ENCODE data around the gene PDK1. TPM values are rescaled to one million over a fixed set of nuclear protein-coding genes. Genes with fewer than 3 reads are reported as not detected.
"Not testable (repeated sequence)": the region's sequence is repeated elsewhere in the genome, so short reads cannot be mapped to it uniquely, and the experiment has no call there.

Gene PDK1
- total RNA-seq, 1 experiment from 2014 or later: 130 TPM

DNA sequence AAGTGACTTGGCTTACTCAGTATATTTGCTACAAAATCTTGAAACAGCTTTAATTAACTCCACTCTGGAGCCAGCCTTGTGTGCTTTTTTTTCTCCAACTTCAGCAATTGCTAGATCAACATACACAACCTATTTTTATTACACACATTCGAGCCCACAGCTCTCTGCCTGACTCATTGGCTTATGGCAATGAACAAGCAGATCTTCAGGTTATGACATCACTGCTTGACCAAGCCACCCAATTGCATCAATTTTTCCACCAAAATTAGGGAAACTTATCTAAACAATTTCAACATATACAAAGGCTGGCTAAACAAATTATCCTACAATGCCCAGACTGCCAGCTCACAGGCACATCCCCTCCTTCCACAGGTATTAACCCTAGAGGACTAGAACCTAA lies 39.6 kb upstream of the PDK1 start:
- no peaks in the 10 kb centered on the region for H4K20me1 ChIP-seq (ENCODE audit: insufficient read depth, low read depth, low read length)
- no peaks in the 10 kb centered on the region for H3K27me3 ChIP-seq (ENCODE audit: low read length)
- H3K9ac ChIP-seq (ENCODE audit: low read length): no peak overlapping the region
- no peak overlapping the region for H2AFZ ChIP-seq (ENCODE audit: low read length)
- H3K4me1 ChIP-seq (ENCODE audit: low read length): peaks cover under 1% of the 10 kb centered on the region
- H3K4me3 ChIP-seq (ENCODE audit: low read length): no peak overlapping the region
- no peak overlapping the region for H3K27ac ChIP-seq (ENCODE audit: low read length)
- H3K9me3 ChIP-seq (ENCODE audit: low read length): peaks cover 33% of the 10 kb centered on the region
- peaks cover 20% of the 10 kb centered on the region; the same call in 1 of the 2 replicates for H3K36me3 ChIP-seq (ENCODE audit: insufficient read depth, low read length)
- no peaks in the 10 kb centered on the region; the same call in 1 of the 2 replicates for H3K79me2 ChIP-seq (ENCODE audit: low read length)
- no peaks in the 10 kb centered on the region for H3K9me2 ChIP-seq (replicated peaks; ENCODE audit: insufficient read depth, low read length)
- no peak overlapping the region for H3K4me2 ChIP-seq (ENCODE audit: low read depth, low read length, poor library complexity, severe bottlenecking)
- no peak for DNase-seq

DNA sequence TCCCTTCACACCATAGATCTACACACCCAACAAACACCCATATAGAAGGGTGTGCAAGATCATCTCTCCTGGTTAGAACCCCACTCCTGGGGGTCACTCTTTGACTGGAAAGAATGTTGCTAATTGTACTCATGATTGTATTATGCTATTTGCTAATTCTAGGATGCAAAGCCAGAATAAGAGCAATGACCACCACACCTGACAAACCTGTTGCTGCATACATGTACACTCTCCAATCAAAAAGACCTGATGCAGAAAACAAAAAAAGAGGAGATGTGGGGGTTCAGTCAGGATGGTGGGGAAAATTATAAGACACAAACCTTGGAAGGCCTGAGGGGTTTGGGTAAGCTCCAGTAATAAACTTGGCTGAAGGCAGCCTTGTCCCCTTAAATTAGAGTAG lies 36.9 kb upstream of the PDK1 start:
- H3K27ac ChIP-seq (ENCODE audit: low read length): no peak overlapping the region
- no peak overlapping the region for H3K4me3 ChIP-seq (ENCODE audit: low read length)
- peaks cover 14% of the 10 kb centered on the region for H3K9me3 ChIP-seq (ENCODE audit: low read length)

DNA sequence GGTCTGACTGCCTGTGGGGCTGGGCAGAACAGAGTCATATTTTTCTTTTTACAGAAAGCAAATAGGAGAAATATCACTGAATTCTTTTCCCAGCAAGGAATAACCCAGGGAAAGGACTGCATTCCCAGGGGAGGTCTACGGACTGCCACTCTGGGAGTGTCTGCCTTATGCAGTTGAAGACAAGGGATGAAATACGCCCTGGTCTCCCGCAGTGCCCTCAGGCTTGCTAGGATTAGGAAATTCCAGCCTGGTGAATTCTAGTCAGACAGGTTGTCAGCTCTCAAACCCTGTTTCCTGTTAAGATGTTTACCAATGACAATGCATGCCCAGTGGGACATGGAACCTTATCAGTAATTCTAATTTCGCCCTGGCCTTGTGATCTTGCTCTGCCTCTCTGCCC lies 30.3 kb upstream of the PDK1 start:
- Histone ChIP-seq H3K4me1 (ENCODE audit: low read length) (no peaks in the 10 kb centered on the region), H3K9ac (ENCODE audit: low read length) (no peak overlapping the region), H3K4me3 (ENCODE audit: low read length) (no peak overlapping the region), H3K4me2 (ENCODE audit: low read depth, low read length, poor library complexity, severe bottlenecking) (no peak overlapping the region), H3K9me3 (ENCODE audit: low read length) (no peaks in the 10 kb centered on the region; the same call in 1 of the 2 replicates), H3K9me2 (replicated peaks; ENCODE audit: insufficient read depth, low read length) (no peaks in the 10 kb centered on the region), H3K27ac (ENCODE audit: low read length) (no peak overlapping the region), H3K27me3 (ENCODE audit: low read length) (no peaks in the 10 kb centered on the region), H4K20me1 (ENCODE audit: insufficient read depth, low read depth, low read length) (no peaks in the 10 kb centered on the region), H3K79me2 (ENCODE audit: low read length) (no peaks in the 10 kb centered on the region), H2AFZ (ENCODE audit: low read length) (no peak overlapping the region), H3K36me3 (ENCODE audit: insufficient read depth, low read length) (peaks cover 7% of the 10 kb centered on the region)
- no peak for DNase-seq

More for the DNA sequence above, 36.9 kb upstream of the PDK1 start:
- H3K4me2 ChIP-seq (ENCODE audit: low read depth, low read length, poor library complexity, severe bottlenecking): no peak overlapping the region
- no peak overlapping the region for H2AFZ ChIP-seq (ENCODE audit: low read length)
- DNase-seq: no peak
- no peaks in the 10 kb centered on the region; the same call in 1 of the 2 replicates for H3K79me2 ChIP-seq (ENCODE audit: low read length)
- no peaks in the 10 kb centered on the region for H3K27me3 ChIP-seq (ENCODE audit: low read length)
- H3K36me3 ChIP-seq (ENCODE audit: insufficient read depth, low read length): peaks cover 6% of the 10 kb centered on the region; the same call in 1 of the 2 replicates
- H3K9ac ChIP-seq (ENCODE audit: low read length): no peak overlapping the region
- no peaks in the 10 kb centered on the region for H3K9me2 ChIP-seq (replicated peaks; ENCODE audit: insufficient read depth, low read length)
- H4K20me1 ChIP-seq (ENCODE audit: insufficient read depth, low read depth, low read length): no peaks in the 10 kb centered on the region
- no peaks in the 10 kb centered on the region for H3K4me1 ChIP-seq (ENCODE audit: low read length)

DNA sequence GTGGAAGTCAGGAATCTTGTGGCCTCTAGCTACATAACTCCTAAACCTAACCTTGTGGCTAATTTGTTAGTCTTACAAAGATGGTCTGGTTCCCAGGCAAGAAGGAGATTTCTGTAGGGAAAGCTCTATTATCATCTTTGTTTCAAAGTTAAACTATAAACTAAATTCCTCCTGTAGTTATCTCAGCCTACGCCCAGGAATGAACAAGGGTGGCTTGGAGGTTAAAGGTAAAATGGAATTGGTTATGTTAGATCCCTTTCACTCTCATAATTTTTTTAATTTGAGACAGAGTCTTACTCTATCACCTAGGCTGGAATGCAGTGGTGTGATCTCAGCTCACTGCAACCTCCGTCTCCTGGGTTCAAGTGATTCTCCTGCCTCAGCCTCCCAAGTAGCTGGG lies 24.6 kb upstream of the PDK1 start:
- no peaks in the 10 kb centered on the region for H3K27me3 ChIP-seq (ENCODE audit: low read length)
- H3K4me2 ChIP-seq (ENCODE audit: low read depth, low read length, poor library complexity, severe bottlenecking): no peak overlapping the region
- H3K36me3 ChIP-seq (ENCODE audit: insufficient read depth, low read length): peaks cover 15% of the 10 kb centered on the region
- peaks cover 7% of the 10 kb centered on the region for H3K4me1 ChIP-seq (ENCODE audit: low read length)
- no peaks in the 10 kb centered on the region for H3K9me2 ChIP-seq (replicated peaks; ENCODE audit: insufficient read depth, low read length)
- H4K20me1 ChIP-seq (ENCODE audit: insufficient read depth, low read depth, low read length): no peaks in the 10 kb centered on the region
- H3K79me2 ChIP-seq (ENCODE audit: low read length): peaks cover 12% of the 10 kb centered on the region; the same call in 1 of the 2 replicates
- H3K9ac ChIP-seq (ENCODE audit: low read length): no peak overlapping the region
- no peak overlapping the region for H3K27ac ChIP-seq (ENCODE audit: low read length)
- no peak overlapping the region for H3K4me3 ChIP-seq (ENCODE audit: low read length)
- H2AFZ ChIP-seq (ENCODE audit: low read length): no peak overlapping the region
- peaks cover 7% of the 10 kb centered on the region; the same call in 1 of the 2 replicates for H3K9me3 ChIP-seq (ENCODE audit: low read length)
- DNase-seq: no peak

DNA sequence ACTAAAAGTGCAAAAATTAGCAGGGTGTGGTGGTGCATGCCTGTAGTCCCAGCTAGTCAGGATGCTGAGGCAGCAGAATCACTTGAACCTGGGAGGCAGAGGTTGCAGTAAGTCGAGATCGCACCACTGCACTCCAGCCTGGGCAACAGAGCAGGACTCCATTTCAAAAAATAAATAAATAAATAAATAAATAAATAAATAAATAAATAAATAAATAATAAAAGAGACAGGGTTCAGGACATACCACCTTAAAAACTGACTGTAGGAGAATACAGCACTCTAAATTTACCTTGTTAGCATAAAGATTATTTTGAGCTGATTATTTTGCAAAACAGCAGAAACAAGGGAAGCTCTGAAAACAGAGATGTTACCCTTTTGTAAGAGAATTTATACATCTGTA lies 23.4 kb upstream of the PDK1 start:
- Histone ChIP-seq H3K79me2 (ENCODE audit: low read length) (peaks cover 12% of the 10 kb centered on the region; the same call in 1 of the 2 replicates), H3K36me3 (ENCODE audit: insufficient read depth, low read length) (peaks cover 15% of the 10 kb centered on the region)
- H3K9ac ChIP-seq (ENCODE audit: low read length); H3K9me3 ChIP-seq (ENCODE audit: low read length); H3K4me3 ChIP-seq (ENCODE audit: low read length); H3K27me3 ChIP-seq (ENCODE audit: low read length); H3K4me2 ChIP-seq (ENCODE audit: low read depth, low read length, poor library complexity, severe bottlenecking); H4K20me1 ChIP-seq (ENCODE audit: insufficient read depth, low read depth, low read length); H3K27ac ChIP-seq (ENCODE audit: low read length); H3K4me1 ChIP-seq (ENCODE audit: low read length); H2AFZ ChIP-seq (ENCODE audit: low read length); H3K9me2 ChIP-seq (replicated peaks; ENCODE audit: insufficient read depth, low read length); DNase-seq: not testable (repeated sequence)

DNA sequence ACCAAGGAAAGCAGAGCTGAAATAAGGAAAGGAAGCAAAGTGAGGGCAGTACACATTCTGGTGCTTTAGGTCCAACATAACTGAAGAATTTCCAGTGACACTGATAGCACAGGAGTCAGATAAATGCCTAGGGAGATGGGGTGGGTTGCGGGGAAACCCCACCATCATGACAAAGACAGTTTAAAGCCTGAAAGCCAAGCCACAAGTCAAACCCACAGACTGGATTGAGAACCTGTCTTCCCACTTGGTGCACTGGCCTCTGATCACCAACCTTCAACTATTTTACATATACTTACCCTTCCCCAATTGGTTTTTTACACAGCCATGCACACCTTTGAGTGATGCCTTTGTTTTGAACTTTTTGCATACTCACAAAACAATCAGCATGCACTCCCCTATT lies 22.2 kb upstream of the PDK1 start:
- no peak overlapping the region for H3K27ac ChIP-seq (ENCODE audit: low read length)
- no peak overlapping the region for H2AFZ ChIP-seq (ENCODE audit: low read length)
- H3K4me3 ChIP-seq (ENCODE audit: low read length): no peak overlapping the region
- H3K9me2 ChIP-seq (replicated peaks; ENCODE audit: insufficient read depth, low read length): no peaks in the 10 kb centered on the region
- H3K79me2 ChIP-seq (ENCODE audit: low read length): peaks cover 12% of the 10 kb centered on the region; the same call in 1 of the 2 replicates
- peaks cover 7% of the 10 kb centered on the region; the same call in 1 of the 2 replicates for H3K9me3 ChIP-seq (ENCODE audit: low read length)
- no peak overlapping the region for H3K9ac ChIP-seq (ENCODE audit: low read length)
- H3K4me2 ChIP-seq (ENCODE audit: low read depth, low read length, poor library complexity, severe bottlenecking): no peak overlapping the region
- peaks cover 7% of the 10 kb centered on the region for H3K4me1 ChIP-seq (ENCODE audit: low read length)
- no peak for DNase-seq
- H4K20me1 ChIP-seq (ENCODE audit: insufficient read depth, low read depth, low read length): no peaks in the 10 kb centered on the region
- peaks cover 15% of the 10 kb centered on the region for H3K36me3 ChIP-seq (ENCODE audit: insufficient read depth, low read length)
- no peaks in the 10 kb centered on the region for H3K27me3 ChIP-seq (ENCODE audit: low read length)

DNA sequence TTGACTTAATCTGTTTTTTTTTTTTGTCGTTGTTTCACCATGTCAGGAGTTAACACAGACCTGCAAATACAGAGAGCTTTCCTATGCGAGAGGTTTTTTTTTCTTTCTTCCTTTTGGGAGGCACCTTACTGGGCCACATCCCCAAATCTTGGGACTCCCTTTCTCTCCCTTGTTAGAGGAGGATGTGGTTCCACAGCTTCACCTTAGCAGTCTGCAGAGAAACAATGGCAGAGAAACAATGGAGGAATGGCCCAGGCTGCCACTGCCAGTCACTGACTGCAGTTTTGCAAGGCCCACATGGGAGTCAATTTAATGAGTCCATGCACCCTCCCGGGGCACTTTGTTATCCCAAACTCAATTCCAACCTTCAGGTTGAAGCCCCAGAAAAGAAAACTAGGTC lies 20.8 kb upstream of the PDK1 start:
- no peaks in the 10 kb centered on the region for H3K27me3 ChIP-seq (ENCODE audit: low read length)

DNA sequence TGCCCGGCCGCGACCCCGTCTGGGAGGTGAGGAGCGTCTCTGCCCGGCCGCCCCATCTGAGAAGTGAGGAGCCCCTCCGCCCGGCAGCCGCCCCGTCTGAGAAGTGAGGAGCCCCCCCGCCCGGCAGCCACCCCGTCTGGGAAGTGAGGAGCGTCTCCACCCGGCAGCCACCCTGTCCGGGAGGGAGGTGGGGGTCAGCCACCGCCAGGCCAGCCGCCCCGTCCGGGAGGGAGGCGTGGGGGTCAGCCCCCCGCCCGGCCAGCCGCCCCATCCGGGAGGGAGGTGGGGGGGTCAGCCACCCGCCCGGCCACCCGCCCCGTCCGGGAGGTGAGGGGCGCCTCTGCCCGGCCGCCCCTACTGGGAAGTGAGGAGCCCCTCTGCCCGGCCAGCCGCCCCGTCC lies 18.0 kb upstream of the PDK1 start:
- DNase-seq; H3K9me2 ChIP-seq (replicated peaks; ENCODE audit: insufficient read depth, low read length); H3K27me3 ChIP-seq (ENCODE audit: low read length); H3K4me1 ChIP-seq (ENCODE audit: low read length); H3K4me2 ChIP-seq (ENCODE audit: low read depth, low read length, poor library complexity, severe bottlenecking); H3K9ac ChIP-seq (ENCODE audit: low read length); H3K27ac ChIP-seq (ENCODE audit: low read length); H3K4me3 ChIP-seq (ENCODE audit: low read length); H3K36me3 ChIP-seq (ENCODE audit: insufficient read depth, low read length); H4K20me1 ChIP-seq (ENCODE audit: insufficient read depth, low read depth, low read length); H2AFZ ChIP-seq (ENCODE audit: low read length): not testable (repeated sequence)
- Histone ChIP-seq H3K9me3 (ENCODE audit: low read length) (peaks cover 12% of the 10 kb centered on the region; the same call in 1 of the 2 replicates), H3K79me2 (ENCODE audit: low read length) (peaks cover 21% of the 10 kb centered on the region; the same call in 1 of the 2 replicates)

More for the DNA sequence above, 20.8 kb upstream of the PDK1 start:
- H4K20me1 ChIP-seq (ENCODE audit: insufficient read depth, low read depth, low read length): no peaks in the 10 kb centered on the region
- peaks cover 7% of the 10 kb centered on the region for H3K4me1 ChIP-seq (ENCODE audit: low read length)
- no peak for DNase-seq
- H3K79me2 ChIP-seq (ENCODE audit: low read length): peaks cover 19% of the 10 kb centered on the region; the same call in 1 of the 2 replicates
- H3K4me2 ChIP-seq (ENCODE audit: low read depth, low read length, poor library complexity, severe bottlenecking): no peak overlapping the region
- no peak overlapping the region for H3K27ac ChIP-seq (ENCODE audit: low read length)
- H3K36me3 ChIP-seq (ENCODE audit: insufficient read depth, low read length): peaks cover 13% of the 10 kb centered on the region
- no peak overlapping the region for H3K9ac ChIP-seq (ENCODE audit: low read length)
- H3K9me3 ChIP-seq (ENCODE audit: low read length): peaks cover 12% of the 10 kb centered on the region; the same call in 1 of the 2 replicates
- no peak overlapping the region for H2AFZ ChIP-seq (ENCODE audit: low read length)
- no peak overlapping the region for H3K4me3 ChIP-seq (ENCODE audit: low read length)
- H3K9me2 ChIP-seq (replicated peaks; ENCODE audit: insufficient read depth, low read length): no peaks in the 10 kb centered on the region
